CD4-positive, alpha-beta T cell treated with Interferon alpha-2 for 1 hour (primary cell): ENCODE measurements around the gene COL12A1.
A peak's percentile ranks its signal among the peaks of the same experiment; 100 is the strongest.
"Not testable (repeated sequence)": the region's sequence is repeated elsewhere in the genome, so short reads cannot be mapped to it uniquely, and the experiment has no call there.

Source experiments
- DNase-seq, 2 donors: peaks; one replicate each; pipeline ENCODE4 v3.0.0-alpha.2; 2020 to 2022

Gene COL12A1

GRCh38 chr6:75211920-75212590, 6.2 kb upstream of the COL12A1 start:
- no peak for DNase-seq

GRCh38 chr6:75210885-75211739, 5.3 kb upstream of the COL12A1 start:
- peak; percentile 32 to 70 for DNase-seq

DNA sequence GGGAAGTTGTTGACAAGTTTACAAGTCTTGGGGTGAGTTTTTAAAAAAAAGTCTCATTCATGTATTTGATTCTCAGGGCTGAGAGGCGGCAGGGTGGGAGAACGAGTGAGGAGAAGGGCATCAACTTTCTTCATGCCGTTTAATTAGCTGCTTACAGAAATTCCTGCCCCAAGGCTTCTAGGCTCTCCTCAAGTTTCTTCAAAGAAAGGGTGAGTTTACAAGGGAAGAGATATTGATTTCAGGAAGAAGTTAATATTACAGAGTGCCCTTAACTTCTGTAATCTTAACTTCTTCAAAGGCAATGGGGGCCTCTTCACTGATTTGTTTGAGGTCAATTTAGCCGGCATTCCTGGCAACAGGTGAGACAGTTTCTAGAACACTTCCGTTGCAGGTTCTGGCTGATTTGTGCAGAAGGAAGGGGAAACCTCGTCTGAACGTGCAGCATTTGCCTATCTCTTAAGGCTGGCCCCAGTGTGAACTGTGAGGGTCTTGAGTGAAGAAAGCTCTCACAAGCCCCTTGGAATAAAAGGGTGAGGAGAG, 3.4 kb upstream of the COL12A1 start:
- DNase-seq = no peak

DNA sequence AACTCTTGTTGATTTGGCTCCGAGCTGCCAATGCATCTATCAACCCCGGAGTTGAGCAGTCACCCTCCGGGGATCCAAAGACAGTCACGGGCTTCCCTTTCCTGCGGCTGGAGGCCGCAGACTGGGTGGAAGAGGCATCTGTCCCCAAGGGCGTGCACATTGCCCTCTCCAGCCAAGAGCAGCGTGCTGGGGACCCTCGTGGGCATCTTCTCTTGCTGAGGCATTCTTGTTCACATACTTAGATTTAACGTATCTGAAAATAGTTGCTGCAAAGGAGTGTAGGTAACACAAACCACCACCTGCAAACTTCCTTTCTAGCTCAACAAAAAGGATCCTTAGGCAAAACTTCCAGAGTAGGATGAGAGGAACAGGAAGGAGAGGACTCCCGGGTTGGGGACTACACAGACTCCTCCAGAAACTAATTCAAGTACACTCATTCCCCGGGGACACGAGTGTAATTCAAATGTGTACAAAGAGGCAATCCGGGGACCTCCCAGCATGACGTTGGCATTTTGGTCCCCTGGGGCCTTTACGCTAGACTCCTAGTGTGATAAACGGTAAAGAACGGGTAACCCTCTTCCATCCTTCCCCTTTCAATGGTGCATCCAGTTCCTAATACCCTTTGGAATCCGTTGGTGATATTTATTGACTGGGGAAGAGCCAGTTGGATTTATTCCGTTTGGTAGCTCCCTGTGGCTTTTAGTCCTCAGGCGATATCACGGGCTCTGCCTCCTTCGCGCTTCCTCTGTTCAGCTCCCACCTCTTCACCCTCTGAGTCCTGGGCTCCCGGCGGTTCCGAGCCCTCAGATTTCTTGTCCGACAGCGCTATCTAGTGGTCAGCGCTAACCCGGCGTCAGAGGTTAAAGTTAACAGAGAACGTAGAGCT, 2.7 kb upstream of the COL12A1 start:
- peak; percentile 73 to 82 for DNase-seq

GRCh38 chr6:75206576-75207342, 906 bp upstream of the COL12A1 start:
- no peak for DNase-seq

- DNase-seq = no peak
These were observed 686 bp downstream of the COL12A1 start for GRCh38 chr6:75204959-75205775.

DNA sequence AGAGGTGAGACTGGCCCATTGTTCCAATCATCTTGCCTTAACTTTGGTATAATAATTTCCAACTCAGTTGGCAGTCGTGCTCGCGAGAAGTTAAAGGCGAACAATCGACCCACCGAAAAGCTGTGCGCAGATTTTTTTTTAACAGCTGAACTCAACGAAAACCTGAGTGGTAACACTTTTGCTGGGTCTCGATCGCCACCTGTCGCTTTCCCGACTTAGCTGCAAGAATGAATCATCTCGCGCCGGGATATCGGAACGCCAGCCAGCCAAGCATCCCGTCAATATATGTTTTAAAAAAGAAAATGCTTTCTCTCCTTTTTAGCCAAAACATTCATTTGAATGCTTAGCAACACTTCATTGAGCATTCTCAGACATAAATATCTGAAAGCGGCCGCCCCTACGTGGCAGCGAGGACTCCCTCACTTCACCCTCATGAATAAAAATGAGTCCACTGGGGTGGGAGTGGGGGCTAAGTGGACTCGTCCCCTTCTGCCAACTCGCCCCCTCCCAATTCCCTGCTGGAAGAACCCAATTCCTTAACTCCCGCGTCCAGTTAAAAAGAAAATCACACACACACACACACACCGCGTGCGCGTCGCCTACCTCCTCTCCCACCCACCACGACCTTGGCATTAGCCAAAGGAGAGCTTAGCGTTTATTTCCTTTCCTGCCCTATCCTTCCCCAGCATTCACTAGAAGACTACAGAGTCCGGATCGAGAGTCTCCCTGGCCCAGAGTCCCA, 1.5 kb downstream of the COL12A1 start:
- peak in 1 of 2 donors; percentile 25 for DNase-seq

DNA sequence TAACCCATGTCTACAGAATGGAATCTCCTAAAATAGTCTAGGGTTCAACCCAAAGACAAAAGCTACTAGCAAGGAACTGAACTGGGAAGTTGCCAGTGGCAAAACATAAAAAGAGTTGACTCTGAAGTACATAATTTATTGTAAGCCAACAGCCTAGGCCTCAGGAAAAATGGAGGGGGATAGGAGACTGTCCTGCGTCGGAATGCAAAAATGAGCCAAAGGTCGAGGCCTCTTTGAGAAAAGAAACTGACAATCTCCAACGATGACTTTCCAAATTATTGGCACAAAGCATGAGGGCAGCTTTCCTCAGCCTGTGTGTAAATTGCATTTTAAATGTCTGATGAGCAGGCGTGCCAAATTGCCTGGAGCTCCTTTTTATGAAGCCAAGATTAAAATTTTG, 2.1 kb downstream of the COL12A1 start:
- DNase-seq = no peak

DNA sequence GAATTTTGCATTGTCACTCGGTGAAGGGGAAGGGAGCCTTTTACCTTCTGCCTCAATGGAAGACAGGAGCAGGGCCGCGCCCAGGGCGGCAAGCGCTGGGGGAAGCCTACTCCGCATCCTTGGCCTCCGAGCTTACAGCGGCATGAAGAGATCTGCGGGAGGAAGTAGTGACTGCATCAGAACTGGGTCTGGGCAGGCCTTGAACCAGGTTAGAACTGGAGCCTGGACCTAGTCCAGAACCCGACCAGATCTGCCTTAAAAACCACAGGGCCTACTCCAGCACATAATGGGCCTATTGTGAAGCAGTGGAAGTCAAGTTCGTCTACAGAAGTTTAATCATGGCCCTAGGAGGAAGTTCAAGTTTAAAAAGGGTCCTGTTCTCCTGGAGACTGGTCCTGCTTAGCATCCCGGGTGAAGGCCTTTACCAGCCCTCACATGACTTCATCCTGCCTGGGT, 3.1 kb downstream of the COL12A1 start:
- no peak for DNase-seq

DNA sequence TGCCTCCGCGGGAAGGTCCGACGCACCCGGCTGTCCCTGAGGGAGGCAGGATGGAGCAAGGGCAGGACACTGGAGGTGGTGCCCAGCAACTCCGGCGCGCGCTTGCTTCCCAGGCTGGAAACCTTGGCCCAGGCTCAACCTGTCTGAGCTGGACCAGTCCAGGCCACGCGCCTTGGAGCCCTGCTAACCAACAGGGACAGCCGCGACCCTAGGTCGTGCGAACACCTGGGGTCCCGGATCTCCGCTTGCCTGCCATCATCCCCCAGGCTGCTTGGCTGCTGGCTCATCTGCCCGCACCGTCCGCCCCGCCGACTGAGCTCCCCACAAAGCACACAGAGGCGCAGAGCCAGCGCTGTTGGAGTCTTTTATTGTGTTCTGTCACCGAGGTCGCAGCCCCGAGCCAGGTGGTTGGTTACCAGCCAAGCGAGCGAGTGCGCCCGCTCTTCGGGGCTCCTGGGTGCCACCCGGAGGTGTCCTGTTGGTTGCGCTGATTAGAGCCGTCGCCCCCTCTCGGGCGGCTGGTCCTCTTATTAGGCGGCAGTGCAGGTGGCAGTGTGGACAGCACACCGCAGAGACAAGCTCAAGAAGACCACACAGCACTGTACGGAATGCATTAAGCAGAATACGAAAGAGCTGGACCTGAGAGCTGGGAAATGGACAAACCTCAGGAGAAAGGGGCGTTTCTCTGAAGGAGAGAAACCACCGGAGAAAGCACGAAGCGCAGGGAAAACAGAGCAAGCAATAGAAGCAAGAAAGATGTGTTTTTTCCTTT, 3.8 kb downstream of the COL12A1 start:
- no peak for DNase-seq

GRCh38 chr6:75201021-75201420, 4.8 kb downstream of the COL12A1 start:
- DNase-seq = no peak

GRCh38 chr6:75199889-75200288, 6.0 kb downstream of the COL12A1 start:
- no peak for DNase-seq

DNA sequence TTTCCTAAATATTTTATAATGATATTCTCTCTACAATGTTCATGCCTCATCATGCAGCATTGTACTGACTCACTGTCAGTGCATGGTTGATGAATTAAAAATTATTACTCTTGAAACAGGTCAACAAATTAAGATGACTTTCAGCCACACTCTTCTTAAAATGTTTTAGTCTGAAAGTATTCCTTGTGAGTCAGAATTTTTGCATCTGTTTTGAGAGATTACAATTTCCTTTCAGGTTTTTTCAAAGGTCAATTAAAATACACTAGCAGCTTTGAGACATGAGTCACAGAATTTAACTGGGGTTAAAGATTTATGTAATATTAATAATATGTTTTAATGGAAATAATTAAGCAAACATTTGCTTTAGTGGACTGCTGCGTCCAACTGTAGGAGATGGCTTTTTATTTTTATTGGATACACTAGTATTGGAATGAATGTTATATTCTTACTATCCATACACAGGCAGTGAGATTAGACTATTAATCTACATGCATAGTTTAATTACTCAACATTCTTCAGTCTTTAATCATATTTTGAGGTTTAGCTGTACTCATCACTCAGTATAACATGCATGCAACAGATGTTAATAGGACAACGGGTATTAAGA, 9.7 kb downstream of the COL12A1 start:
- DNase-seq = no peak

GRCh38 chr6:75188221-75188925, 17.5 kb downstream of the COL12A1 start:
- DNase-seq = no peak

DNA sequence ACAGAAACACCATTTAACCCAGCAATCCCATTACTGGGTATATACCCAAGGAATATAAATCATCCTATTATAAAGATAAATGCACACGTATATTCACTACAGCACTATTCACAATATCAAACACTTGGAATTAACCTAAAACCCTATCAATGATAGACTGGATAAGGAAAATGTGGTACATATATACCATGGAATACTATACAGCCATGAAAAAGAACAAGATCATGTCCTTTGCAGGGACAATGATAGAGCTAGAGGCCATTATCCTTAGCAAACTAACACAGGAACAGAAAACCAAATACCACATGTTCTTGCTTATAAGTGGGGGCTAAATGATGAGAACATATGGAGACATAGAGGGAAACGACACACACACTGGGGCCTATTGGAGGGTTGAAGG, 19.3 kb downstream of the COL12A1 start:
- DNase-seq = not testable (repeated sequence)

- no peak for DNase-seq
These were observed 22.7 kb downstream of the COL12A1 start for GRCh38 chr6:75183099-75183541.

DNA sequence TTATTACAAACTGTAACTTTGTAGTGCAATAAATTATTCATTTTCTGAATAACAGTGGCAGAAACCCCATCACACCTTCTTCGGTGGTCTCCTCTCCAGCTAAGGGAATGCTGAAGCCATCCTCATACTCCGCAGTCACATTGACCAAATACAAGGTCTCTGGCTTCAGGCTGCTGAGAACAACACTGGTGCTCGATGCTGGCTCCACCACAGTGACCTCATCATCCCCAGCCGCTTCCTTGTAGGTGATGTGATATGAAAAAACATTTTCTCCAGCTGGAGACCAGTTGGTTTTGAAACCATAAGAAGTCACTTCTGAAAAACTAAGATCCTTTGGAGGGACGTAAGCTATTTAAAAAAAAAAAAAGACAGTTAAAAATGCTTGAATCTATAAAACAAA, 25.0 kb downstream of the COL12A1 start:
- DNase-seq = no peak

- DNase-seq = no peak
These were observed 27.1 kb downstream of the COL12A1 start for GRCh38 chr6:75178757-75179156.
